HEK293 (cell line): Measurements from ENCODE around the gene L3MBTL1.

Source experiments
- CTCF ChIA-PET: fragments of 350-600 bp; formaldehyde crosslinking; extraction: SDS; loops from one replicate; lab custom pipeline; 2021; ENCODE audit warnings: antibody characterized with exemption; lab: Yijun Ruan, JAX
- POLR2A ChIA-PET: fragments of 300-600 bp; formaldehyde crosslinking; extraction: SDS; loops from one replicate; lab custom pipeline; 2020; ENCODE audit warnings: antibody characterized with exemption, inconsistent platforms; lab: Yijun Ruan, JAX
- H3K27ac ChIP-seq: fragments of 200-500 bp; sonication (Bioruptor generic); 2 replicates; pipeline ENCODE4 v1.5.1; 2014; ENCODE audit warnings: low read depth, low read length, control low read depth, inconsistent platforms; ENCODE audit errors: extremely low read depth
- H3K36me3 ChIP-seq, 2 experiments: fragments of 200-500 bp in 1 of 2; sonication (Bioruptor generic) in 1 of 2; 1 replicate in 1 of 2; 2 replicates in 1 of 2; pipeline ENCODE4 v1.5.1; 2014 to 2017; ENCODE audit warnings: inconsistent platforms in 2 of 2, low read length in 2 of 2; ENCODE audit not compliant: control insufficient read depth in 2 of 2, insufficient read depth in 1 of 2
- H3K4me1 ChIP-seq: fragments of 200-500 bp; sonication (Bioruptor generic); 2 replicates; pipeline ENCODE4 v1.5.1; 2014; ENCODE audit warnings: mild to moderate bottlenecking, low read length, inconsistent platforms; ENCODE audit not compliant: control insufficient read depth, insufficient read depth
- H3K4me3 ChIP-seq: 2 replicates; pipeline ENCODE4 v1.5.1; 2011; ENCODE audit warnings: low read depth, mild to moderate bottlenecking, control low read depth, low read length, moderate library complexity
- H3K9me3 ChIP-seq: fragments of 200-500 bp; sonication (Bioruptor generic); 2 replicates; pipeline ENCODE4 v1.5.1; 2014; ENCODE audit warnings: low read depth, low read length, inconsistent platforms; ENCODE audit not compliant: control insufficient read depth, insufficient read depth
- IKZF3 ChIP-seq: fragments of 450-650 bp; IDR thresholded peaks from 2 replicates; pipeline ENCODE4 v1.5.0; 2018; ENCODE audit warnings: missing biosample characterization, mild to moderate bottlenecking, missing genetic modification characterization, moderate library complexity
- REST ChIP-seq: fragments of 450-650 bp; formaldehyde crosslinking; IDR thresholded peaks from 2 replicates; pipeline ENCODE4 v1.5.1; 2016; ENCODE audit warnings: missing biosample characterization, missing genetic modification characterization
- ZBTB11 ChIP-seq: fragments of 450-650 bp; formaldehyde crosslinking; conservative IDR thresholded peaks from 2 replicates; pipeline ENCODE4 v1.5.1; 2016; ENCODE audit warnings: low read depth, missing biosample characterization, missing genetic modification characterization
- ZFHX2 ChIP-seq: fragments of 450-650 bp; formaldehyde crosslinking; conservative IDR thresholded peaks from 2 replicates; pipeline ENCODE4 v1.5.1; 2016; ENCODE audit warnings: missing biosample characterization, missing genetic modification characterization
- ZNF112 ChIP-seq: fragments of 450-650 bp; formaldehyde crosslinking; IDR thresholded peaks from 2 replicates; pipeline ENCODE4 v1.5.0; 2017; ENCODE audit warnings: missing biosample characterization, missing genetic modification characterization
- ZNF211 ChIP-seq: fragments of 450-650 bp; formaldehyde crosslinking; IDR thresholded peaks from 2 replicates; pipeline ENCODE4 v1.5.1; 2016; ENCODE audit warnings: low read depth, missing biosample characterization, missing genetic modification characterization
- ZNF239 ChIP-seq: fragments of 450-650 bp; formaldehyde crosslinking; IDR thresholded peaks from 2 replicates; pipeline ENCODE4 v1.5.1; 2016; ENCODE audit warnings: missing biosample characterization, missing genetic modification characterization
- ZNF341 ChIP-seq: fragments of 450-650 bp; formaldehyde crosslinking; IDR thresholded peaks from 2 replicates; pipeline ENCODE4; 2016; ENCODE audit warnings: low read depth, missing biosample characterization, missing genetic modification characterization
- ZNF473 ChIP-seq: fragments of 450-650 bp; formaldehyde crosslinking; IDR thresholded peaks from 2 replicates; pipeline ENCODE4 v1.5.1; 2017; ENCODE audit warnings: missing biosample characterization, missing genetic modification characterization
- ZNF48 ChIP-seq: fragments of 450-650 bp; formaldehyde crosslinking; IDR thresholded peaks from 2 replicates; pipeline ENCODE4 v1.5.1; 2016; ENCODE audit warnings: missing biosample characterization, missing genetic modification characterization
- ZNF571 ChIP-seq: fragments of 450-650 bp; formaldehyde crosslinking; IDR thresholded peaks from 2 replicates; pipeline ENCODE4 v1.5.0; 2017; ENCODE audit warnings: missing biosample characterization, missing genetic modification characterization
- ZNF623 ChIP-seq: fragments of 450-650 bp; formaldehyde crosslinking; IDR thresholded peaks from 2 replicates; pipeline ENCODE4 v1.5.1; 2016; ENCODE audit warnings: missing biosample characterization, missing genetic modification characterization
- ZNF701 ChIP-seq: fragments of 450-650 bp; formaldehyde crosslinking; IDR thresholded peaks from 2 replicates; pipeline ENCODE4 v1.5.1; 2016; ENCODE audit warnings: missing biosample characterization, missing genetic modification characterization
- ZNF76 ChIP-seq: fragments of 450-650 bp; formaldehyde crosslinking; IDR thresholded peaks from 2 replicates; pipeline ENCODE4; 2016; ENCODE audit warnings: low read depth, missing biosample characterization, missing genetic modification characterization, borderline replicate concordance
- ZNF792 ChIP-seq: fragments of 450-650 bp; formaldehyde crosslinking; IDR thresholded peaks from 2 replicates; pipeline ENCODE4 v1.5.1; 2016; ENCODE audit warnings: missing biosample characterization, missing genetic modification characterization
- ZSCAN30 ChIP-seq: fragments of 450-650 bp; IDR thresholded peaks from 2 replicates; pipeline ENCODE4 v1.5.1; 2018; ENCODE audit warnings: missing biosample characterization, mild to moderate bottlenecking, missing genetic modification characterization, moderate library complexity
- TF ChIP-seq, protein P1 (sequence below): fragments of 450-650 bp; formaldehyde crosslinking; IDR thresholded peaks from 2 replicates; pipeline ENCODE4 v1.5.1; 2016; ENCODE audit warnings: missing biosample characterization, missing genetic modification characterization, borderline replicate concordance
- TF ChIP-seq, protein P2 (sequence below): fragments of 450-650 bp; formaldehyde crosslinking; IDR thresholded peaks from 2 replicates; pipeline ENCODE4 v1.5.1; 2016; ENCODE audit warnings: missing biosample characterization, missing genetic modification characterization, borderline replicate concordance

The L3MBTL1 gene

DNA sequence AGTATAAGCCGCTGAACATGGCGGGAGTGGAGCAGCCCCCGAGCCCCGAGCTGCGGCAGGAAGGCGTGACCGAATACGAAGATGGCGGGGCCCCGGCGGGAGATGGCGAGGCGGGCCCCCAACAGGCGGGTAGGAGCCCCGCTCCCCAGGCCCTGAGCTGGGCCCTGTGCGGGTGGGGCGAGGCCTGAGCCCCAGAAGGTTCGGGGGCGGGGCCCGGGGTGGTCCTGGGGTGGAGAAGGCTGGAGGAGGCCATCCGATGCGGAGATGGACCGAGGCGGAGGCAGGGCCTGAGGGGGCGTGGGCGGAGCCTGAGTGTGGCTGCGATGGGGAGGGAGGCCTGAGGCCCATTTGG is 7.1 kb downstream of the L3MBTL1 start (continued):
- TF ChIP-seq REST (tag by site-specific recombination) (no peak), ZNF76 (no peak), ZFHX2 (tag by site-specific recombination) (0 out of 2 replicates have a peak, but pooled peaks have one; percentile 29), ZNF211 (tag by site-specific recombination) (no peak), ZNF112 (tag by site-specific recombination) (no peak), ZNF571 (no peak), ZNF701 (tag by site-specific recombination) (no peak), ZNF623 (tag by site-specific recombination) (no peak), ZBTB11 (no peak), IKZF3 (tag by site-specific recombination) (no peak)
- TF ChIP-seq, protein P1, sequence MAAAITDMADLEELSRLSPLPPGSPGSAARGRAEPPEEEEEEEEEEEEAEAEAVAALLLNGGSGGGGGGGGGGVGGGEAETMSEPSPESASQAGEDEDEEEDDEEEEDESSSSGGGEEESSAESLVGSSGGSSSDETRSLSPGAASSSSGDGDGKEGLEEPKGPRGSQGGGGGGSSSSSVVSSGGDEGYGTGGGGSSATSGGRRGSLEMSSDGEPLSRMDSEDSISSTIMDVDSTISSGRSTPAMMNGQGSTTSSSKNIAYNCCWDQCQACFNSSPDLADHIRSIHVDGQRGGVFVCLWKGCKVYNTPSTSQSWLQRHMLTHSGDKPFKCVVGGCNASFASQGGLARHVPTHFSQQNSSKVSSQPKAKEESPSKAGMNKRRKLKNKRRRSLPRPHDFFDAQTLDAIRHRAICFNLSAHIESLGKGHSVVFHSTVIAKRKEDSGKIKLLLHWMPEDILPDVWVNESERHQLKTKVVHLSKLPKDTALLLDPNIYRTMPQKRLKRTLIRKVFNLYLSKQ (tag by site-specific recombination): no peak
- TF ChIP-seq, all 188 proteins: peak for 10

- H3K36me3 ChIP-seq: peaks cover 3 to 28% of the 10 kb centered on the region in 2 experiments; a peak in 2 of 3 replicates
- H3K27ac ChIP-seq: no peak overlapping the region
- CTCF ChIA-PET: interaction anchor here (0.6 to 1.8 kb wide), 3 partner anchors 22 to 165 kb away, joined by 3 to 13 read pairs (median 3); no protein-coding TSS in a partner anchor
- TF ChIP-seq ZSCAN30 (tag by site-specific recombination): no peak
- TF ChIP-seq, protein P2, sequence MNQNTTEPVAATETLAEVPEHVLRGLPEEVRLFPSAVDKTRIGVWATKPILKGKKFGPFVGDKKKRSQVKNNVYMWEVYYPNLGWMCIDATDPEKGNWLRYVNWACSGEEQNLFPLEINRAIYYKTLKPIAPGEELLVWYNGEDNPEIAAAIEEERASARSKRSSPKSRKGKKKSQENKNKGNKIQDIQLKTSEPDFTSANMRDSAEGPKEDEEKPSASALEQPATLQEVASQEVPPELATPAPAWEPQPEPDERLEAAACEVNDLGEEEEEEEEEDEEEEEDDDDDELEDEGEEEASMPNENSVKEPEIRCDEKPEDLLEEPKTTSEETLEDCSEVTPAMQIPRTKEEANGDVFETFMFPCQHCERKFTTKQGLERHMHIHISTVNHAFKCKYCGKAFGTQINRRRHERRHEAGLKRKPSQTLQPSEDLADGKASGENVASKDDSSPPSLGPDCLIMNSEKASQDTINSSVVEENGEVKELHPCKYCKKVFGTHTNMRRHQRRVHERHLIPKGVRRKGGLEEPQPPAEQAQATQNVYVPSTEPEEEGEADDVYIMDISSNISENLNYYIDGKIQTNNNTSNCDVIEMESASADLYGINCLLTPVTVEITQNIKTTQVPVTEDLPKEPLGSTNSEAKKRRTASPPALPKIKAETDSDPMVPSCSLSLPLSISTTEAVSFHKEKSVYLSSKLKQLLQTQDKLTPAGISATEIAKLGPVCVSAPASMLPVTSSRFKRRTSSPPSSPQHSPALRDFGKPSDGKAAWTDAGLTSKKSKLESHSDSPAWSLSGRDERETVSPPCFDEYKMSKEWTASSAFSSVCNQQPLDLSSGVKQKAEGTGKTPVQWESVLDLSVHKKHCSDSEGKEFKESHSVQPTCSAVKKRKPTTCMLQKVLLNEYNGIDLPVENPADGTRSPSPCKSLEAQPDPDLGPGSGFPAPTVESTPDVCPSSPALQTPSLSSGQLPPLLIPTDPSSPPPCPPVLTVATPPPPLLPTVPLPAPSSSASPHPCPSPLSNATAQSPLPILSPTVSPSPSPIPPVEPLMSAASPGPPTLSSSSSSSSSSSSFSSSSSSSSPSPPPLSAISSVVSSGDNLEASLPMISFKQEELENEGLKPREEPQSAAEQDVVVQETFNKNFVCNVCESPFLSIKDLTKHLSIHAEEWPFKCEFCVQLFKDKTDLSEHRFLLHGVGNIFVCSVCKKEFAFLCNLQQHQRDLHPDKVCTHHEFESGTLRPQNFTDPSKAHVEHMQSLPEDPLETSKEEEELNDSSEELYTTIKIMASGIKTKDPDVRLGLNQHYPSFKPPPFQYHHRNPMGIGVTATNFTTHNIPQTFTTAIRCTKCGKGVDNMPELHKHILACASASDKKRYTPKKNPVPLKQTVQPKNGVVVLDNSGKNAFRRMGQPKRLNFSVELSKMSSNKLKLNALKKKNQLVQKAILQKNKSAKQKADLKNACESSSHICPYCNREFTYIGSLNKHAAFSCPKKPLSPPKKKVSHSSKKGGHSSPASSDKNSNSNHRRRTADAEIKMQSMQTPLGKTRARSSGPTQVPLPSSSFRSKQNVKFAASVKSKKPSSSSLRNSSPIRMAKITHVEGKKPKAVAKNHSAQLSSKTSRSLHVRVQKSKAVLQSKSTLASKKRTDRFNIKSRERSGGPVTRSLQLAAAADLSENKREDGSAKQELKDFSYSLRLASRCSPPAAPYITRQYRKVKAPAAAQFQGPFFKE (tag by site-specific recombination): no peak
- TF ChIP-seq ZNF792 (tag by site-specific recombination): no peak
- no peak for TF ChIP-seq ZNF473 (tag by site-specific recombination)
- TF ChIP-seq ZBTB11: no peak
- TF ChIP-seq ZNF341 (tag by site-specific recombination): no peak
- TF ChIP-seq ZNF48 (tag by site-specific recombination): no peak
- no peak for TF ChIP-seq ZFHX2 (tag by site-specific recombination)
- no peak for TF ChIP-seq ZNF239 (tag by site-specific recombination)
- TF ChIP-seq, all 188 proteins: peak for 0
- Histone ChIP-seq H3K4me3 (no peak overlapping the region; the same call in 1 of the 2 replicates), H3K9me3 (no peaks in the 10 kb centered on the region), H3K4me1 (peaks cover 6% of the 10 kb centered on the region; the same call in 1 of the 2 replicates)
- POLR2A ChIA-PET: interaction anchor here (2.0 to 2.5 kb wide), 3 partner anchors 15 to 58 kb away, joined by 5 to 36 read pairs (median 12); partner anchors contain the start of gene SRSF6
Observed at GRCh38 chr20:43515628-43516027, 8.1 kb downstream of the L3MBTL1 start.
